ENCODE data around the gene SYT1.

Gene SYT1

DNA sequence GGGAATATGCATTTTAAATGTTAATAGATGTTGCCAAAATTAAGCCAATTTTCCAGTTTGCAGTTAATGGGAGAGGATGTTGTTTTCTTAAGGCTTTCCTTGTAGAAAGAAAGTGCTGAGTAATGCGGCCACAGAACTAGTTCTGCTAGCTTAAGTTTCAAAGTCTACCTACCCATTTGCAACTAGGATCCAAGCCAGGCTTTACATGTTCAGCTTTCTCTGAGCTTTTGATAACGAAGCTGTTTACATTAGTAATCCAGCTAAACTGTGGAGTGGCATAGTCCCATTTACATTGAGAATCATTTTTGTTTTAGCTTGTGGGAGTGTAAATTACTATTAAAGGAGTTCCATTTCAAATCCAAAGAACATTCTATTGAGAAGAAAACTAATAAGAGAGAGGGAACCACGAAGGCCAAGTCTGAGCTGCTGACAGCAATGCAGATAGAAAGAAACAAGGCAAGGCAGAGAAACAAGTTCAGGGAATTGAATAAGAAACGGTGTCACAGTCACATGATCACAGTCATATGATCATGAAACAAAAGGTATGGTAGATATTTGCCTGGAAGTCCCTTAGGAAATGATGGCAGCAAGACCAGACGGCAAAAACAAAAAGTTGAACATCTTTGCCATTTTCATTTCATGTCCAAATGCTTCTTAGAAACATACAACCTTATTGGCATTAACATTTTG is 551.3 kb downstream of the SYT1 start (continued):
- TF ChIP-seq ZNF837 (tag by site-specific recombination; IDR thresholded peaks at IDR 0.05) = no peak
- TF ChIP-seq ZNF76 (tag by site-specific recombination; IDR thresholded peaks at IDR 0.05; ENCODE audit: borderline replicate concordance, low read depth) = no peak

DNA sequence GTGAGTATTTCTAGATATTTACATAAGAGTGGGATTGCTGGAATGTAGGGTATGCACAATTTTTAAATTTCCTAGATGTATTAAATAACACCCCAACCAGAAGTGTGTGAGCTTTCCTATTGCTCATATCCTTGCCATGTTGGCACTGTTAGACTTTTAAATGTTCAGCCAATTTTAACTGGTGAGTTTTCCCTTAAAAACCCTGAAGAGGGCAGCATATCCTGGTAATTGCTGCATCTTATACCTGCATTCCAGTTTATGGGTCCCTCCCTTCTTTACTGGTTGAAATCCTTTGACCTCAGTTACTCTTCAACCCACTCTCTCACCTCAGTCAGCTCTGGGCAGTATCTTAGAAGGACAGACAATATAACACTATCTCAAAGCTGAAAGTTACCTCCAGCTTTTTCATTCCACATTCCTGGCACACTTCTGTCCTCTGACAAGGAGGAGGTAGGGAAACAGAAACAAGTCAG is 555.6 kb downstream of the SYT1 start:
- no peaks in the 10 kb centered on the region for H3K36me3 ChIP-seq (ENCODE audit: control insufficient read depth in 2 of 2, insufficient read depth in 1 of 2, low read length in 2 of 2)
- 0 out of 2 replicates have a peak, but pooled peaks cover 2% of the 10 kb centered on the region for H3K4me1 ChIP-seq (ENCODE audit: control insufficient read depth, insufficient read depth, low read length)
- H3K4me3 ChIP-seq (ENCODE audit: low read depth, low read length) = no peak overlapping the region
- ChIA-PET CTCF (interaction anchor here (0.5 to 2.3 kb wide), 34 partner anchors 8 to 846 kb away, joined by 3 to 20 read pairs (median 3); partner anchors contain the start of gene PAWR), POLR2A (interaction anchor here (1.2 kb wide), 1 partner anchor 271 kb away, joined by 5 read pairs; the partner anchor contains the start of gene PAWR)
- no peak overlapping the region for H3K27ac ChIP-seq (ENCODE audit: extremely low read depth, low read depth, low read length)
- TF ChIP-seq, protein P1, sequence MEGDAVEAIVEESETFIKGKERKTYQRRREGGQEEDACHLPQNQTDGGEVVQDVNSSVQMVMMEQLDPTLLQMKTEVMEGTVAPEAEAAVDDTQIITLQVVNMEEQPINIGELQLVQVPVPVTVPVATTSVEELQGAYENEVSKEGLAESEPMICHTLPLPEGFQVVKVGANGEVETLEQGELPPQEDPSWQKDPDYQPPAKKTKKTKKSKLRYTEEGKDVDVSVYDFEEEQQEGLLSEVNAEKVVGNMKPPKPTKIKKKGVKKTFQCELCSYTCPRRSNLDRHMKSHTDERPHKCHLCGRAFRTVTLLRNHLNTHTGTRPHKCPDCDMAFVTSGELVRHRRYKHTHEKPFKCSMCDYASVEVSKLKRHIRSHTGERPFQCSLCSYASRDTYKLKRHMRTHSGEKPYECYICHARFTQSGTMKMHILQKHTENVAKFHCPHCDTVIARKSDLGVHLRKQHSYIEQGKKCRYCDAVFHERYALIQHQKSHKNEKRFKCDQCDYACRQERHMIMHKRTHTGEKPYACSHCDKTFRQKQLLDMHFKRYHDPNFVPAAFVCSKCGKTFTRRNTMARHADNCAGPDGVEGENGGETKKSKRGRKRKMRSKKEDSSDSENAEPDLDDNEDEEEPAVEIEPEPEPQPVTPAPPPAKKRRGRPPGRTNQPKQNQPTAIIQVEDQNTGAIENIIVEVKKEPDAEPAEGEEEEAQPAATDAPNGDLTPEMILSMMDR (tag by site-specific recombination; IDR thresholded peaks at IDR 0.05) = peak; percentile 35; the same call in 1 of the 2 replicates
- TF ChIP-seq ZBTB20 (tag by site-specific recombination; IDR thresholded peaks at IDR 0.05) (no peak), SALL2 (tag by site-specific recombination; IDR thresholded peaks at IDR 0.05; ENCODE audit: borderline replicate concordance) (no peak), ZNF514 (tag by site-specific recombination; IDR thresholded peaks at IDR 0.05) (no peak), ZNF292 (tag by site-specific recombination; IDR thresholded peaks at IDR 0.05; ENCODE audit: borderline replicate concordance, low read depth) (no peak), ZNF654 (tag by site-specific recombination; IDR thresholded peaks at IDR 0.05; ENCODE audit: low read depth) (peak; percentile 87), ZNF561 (tag by site-specific recombination; IDR thresholded peaks at IDR 0.05; ENCODE audit: borderline replicate concordance) (peak; percentile 34; the same call in 1 of the 2 replicates), WT1 (tag by site-specific recombination; IDR thresholded peaks at IDR 0.05) (0 out of 2 replicates have a peak, but pooled peaks have one; percentile 21), ZNF707 (tag by site-specific recombination; IDR thresholded peaks at IDR 0.05) (no peak)
- TF ChIP-seq, protein P2, sequence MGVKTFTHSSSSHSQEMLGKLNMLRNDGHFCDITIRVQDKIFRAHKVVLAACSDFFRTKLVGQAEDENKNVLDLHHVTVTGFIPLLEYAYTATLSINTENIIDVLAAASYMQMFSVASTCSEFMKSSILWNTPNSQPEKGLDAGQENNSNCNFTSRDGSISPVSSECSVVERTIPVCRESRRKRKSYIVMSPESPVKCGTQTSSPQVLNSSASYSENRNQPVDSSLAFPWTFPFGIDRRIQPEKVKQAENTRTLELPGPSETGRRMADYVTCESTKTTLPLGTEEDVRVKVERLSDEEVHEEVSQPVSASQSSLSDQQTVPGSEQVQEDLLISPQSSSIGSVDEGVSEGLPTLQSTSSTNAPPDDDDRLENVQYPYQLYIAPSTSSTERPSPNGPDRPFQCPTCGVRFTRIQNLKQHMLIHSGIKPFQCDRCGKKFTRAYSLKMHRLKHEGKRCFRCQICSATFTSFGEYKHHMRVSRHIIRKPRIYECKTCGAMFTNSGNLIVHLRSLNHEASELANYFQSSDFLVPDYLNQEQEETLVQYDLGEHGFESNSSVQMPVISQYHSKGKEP (tag by site-specific recombination; IDR thresholded peaks at IDR 0.05) = 0 out of 2 replicates have a peak, but pooled peaks have one; percentile 7
- H3K9me3 ChIP-seq (ENCODE audit: control insufficient read depth, insufficient read depth, low read depth, low read length) = no peaks in the 10 kb centered on the region

DNA sequence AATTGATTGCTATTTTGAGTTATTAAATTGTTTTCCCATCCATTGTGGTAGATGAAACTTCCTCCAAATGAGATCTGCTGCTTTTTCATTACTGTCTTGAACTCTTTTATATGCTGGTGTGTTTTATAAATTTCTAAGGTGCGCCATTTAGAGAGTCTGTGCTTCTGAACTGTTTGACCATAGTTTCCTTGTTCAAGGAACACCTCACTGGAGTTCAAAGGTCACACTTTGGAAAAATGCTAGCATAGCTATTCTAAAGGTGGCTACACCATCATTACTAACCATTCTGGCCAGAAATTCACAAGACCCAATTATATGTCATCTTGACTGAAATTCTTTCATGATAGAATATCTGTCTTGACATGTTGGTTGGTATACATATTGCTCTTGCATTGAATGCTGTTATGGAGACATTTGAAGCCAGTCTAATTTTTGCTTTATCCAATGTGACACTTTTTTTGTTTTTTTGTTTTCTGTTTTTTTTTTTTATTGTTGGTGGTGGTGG is 556.7 kb downstream of the SYT1 start:
- H3K4me1 ChIP-seq (ENCODE audit: control insufficient read depth, insufficient read depth, low read length) = no peaks in the 10 kb centered on the region
- no peak overlapping the region for H3K27ac ChIP-seq (ENCODE audit: extremely low read depth, low read depth, low read length)
- no peaks in the 10 kb centered on the region for H3K36me3 ChIP-seq (ENCODE audit: control insufficient read depth in 2 of 2, insufficient read depth in 1 of 2, low read length in 2 of 2)
- ChIA-PET CTCF (interaction anchor here (0.5 to 2.3 kb wide), 9 partner anchors 9 to 816 kb away, joined by 3 to 20 read pairs (median 8); no protein-coding TSS in a partner anchor), POLR2A (no interaction called here)
- H3K4me3 ChIP-seq (ENCODE audit: low read depth, low read length) = no peak overlapping the region
- H3K9me3 ChIP-seq (ENCODE audit: control insufficient read depth, insufficient read depth, low read depth, low read length) = no peaks in the 10 kb centered on the region
- TF ChIP-seq BCL11B (tag by site-specific recombination; IDR thresholded peaks at IDR 0.05; ENCODE audit: low read depth) = no peak
- TF ChIP-seq ZFHX2 (tag by site-specific recombination; conservative IDR thresholded peaks at IDR 0.05) = no peak
- TF ChIP-seq, protein P3, sequence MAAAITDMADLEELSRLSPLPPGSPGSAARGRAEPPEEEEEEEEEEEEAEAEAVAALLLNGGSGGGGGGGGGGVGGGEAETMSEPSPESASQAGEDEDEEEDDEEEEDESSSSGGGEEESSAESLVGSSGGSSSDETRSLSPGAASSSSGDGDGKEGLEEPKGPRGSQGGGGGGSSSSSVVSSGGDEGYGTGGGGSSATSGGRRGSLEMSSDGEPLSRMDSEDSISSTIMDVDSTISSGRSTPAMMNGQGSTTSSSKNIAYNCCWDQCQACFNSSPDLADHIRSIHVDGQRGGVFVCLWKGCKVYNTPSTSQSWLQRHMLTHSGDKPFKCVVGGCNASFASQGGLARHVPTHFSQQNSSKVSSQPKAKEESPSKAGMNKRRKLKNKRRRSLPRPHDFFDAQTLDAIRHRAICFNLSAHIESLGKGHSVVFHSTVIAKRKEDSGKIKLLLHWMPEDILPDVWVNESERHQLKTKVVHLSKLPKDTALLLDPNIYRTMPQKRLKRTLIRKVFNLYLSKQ (tag by site-specific recombination; IDR thresholded peaks at IDR 0.05; ENCODE audit: borderline replicate concordance) = no peak
- TF ChIP-seq ZNF549 (tag by site-specific recombination; IDR thresholded peaks at IDR 0.05) = no peak
- TF ChIP-seq ZNF416 (tag by site-specific recombination; IDR thresholded peaks at IDR 0.05) = no peak
- no peak for TF ChIP-seq SP2 (tag by site-specific recombination; IDR thresholded peaks at IDR 0.05)
- no peak for TF ChIP-seq ZSCAN23 (tag by site-specific recombination; IDR thresholded peaks at IDR 0.05)
- TF ChIP-seq, protein P4, sequence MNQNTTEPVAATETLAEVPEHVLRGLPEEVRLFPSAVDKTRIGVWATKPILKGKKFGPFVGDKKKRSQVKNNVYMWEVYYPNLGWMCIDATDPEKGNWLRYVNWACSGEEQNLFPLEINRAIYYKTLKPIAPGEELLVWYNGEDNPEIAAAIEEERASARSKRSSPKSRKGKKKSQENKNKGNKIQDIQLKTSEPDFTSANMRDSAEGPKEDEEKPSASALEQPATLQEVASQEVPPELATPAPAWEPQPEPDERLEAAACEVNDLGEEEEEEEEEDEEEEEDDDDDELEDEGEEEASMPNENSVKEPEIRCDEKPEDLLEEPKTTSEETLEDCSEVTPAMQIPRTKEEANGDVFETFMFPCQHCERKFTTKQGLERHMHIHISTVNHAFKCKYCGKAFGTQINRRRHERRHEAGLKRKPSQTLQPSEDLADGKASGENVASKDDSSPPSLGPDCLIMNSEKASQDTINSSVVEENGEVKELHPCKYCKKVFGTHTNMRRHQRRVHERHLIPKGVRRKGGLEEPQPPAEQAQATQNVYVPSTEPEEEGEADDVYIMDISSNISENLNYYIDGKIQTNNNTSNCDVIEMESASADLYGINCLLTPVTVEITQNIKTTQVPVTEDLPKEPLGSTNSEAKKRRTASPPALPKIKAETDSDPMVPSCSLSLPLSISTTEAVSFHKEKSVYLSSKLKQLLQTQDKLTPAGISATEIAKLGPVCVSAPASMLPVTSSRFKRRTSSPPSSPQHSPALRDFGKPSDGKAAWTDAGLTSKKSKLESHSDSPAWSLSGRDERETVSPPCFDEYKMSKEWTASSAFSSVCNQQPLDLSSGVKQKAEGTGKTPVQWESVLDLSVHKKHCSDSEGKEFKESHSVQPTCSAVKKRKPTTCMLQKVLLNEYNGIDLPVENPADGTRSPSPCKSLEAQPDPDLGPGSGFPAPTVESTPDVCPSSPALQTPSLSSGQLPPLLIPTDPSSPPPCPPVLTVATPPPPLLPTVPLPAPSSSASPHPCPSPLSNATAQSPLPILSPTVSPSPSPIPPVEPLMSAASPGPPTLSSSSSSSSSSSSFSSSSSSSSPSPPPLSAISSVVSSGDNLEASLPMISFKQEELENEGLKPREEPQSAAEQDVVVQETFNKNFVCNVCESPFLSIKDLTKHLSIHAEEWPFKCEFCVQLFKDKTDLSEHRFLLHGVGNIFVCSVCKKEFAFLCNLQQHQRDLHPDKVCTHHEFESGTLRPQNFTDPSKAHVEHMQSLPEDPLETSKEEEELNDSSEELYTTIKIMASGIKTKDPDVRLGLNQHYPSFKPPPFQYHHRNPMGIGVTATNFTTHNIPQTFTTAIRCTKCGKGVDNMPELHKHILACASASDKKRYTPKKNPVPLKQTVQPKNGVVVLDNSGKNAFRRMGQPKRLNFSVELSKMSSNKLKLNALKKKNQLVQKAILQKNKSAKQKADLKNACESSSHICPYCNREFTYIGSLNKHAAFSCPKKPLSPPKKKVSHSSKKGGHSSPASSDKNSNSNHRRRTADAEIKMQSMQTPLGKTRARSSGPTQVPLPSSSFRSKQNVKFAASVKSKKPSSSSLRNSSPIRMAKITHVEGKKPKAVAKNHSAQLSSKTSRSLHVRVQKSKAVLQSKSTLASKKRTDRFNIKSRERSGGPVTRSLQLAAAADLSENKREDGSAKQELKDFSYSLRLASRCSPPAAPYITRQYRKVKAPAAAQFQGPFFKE (tag by site-specific recombination; IDR thresholded peaks at IDR 0.05; ENCODE audit: borderline replicate concordance) = no peak

All from HEK293 (cell line).